Spleen (tissue), 11 donors: ENCODE results near the gene TIPARP. TPM values are rescaled to one million over a fixed set of nuclear protein-coding genes. Genes with fewer than 3 reads are reported as not detected.
"Not testable (repeated sequence)": the region's sequence is repeated elsewhere in the genome, so short reads cannot be mapped to it uniquely, and the experiment has no call there.

Source experiments
- DNase-seq: peaks from one replicate; pipeline ENCODE4 v3.0.0-alpha.2; 2020
- H3K27ac ChIP-seq, 8 donors: fragments of 200-600 bp; sonication (generic) in 7 of 8; 1 replicate in 4 of 8; 2 replicates in 4 of 8; pipeline versions ENCODE4 v1.5.0 to v1.8.0; 2016 to 2021; ENCODE audit warnings: inconsistent platforms in 4 of 8, mild to moderate bottlenecking in 4 of 8, moderate library complexity in 1 of 8
- H3K27me3 ChIP-seq, 7 donors: fragments of 200-600 bp; sonication (generic) in 6 of 7; replicated peaks in 1 of 7; 1 replicate in 4 of 7; 2 replicates in 3 of 7; pipeline versions ENCODE4 v1.5.0 to v1.8.0; 2016 to 2021; ENCODE audit warnings: inconsistent platforms in 3 of 7, mild to moderate bottlenecking in 1 of 7
- H3K36me3 ChIP-seq, 6 donors: fragments of 200-600 bp; sonication (generic) in 5 of 6; 1 replicate in 4 of 6; 2 replicates in 2 of 6; pipeline versions ENCODE4 v1.5.0 to v1.8.0; 2016 to 2021; ENCODE audit warnings: inconsistent platforms in 2 of 6
- H3K4me1 ChIP-seq, 6 donors: fragments of 200-600 bp; sonication (generic) in 5 of 6; 1 replicate in 3 of 6; 2 replicates in 3 of 6; pipeline versions ENCODE4 v1.5.0 to v1.8.0; 2016 to 2021; ENCODE audit warnings: inconsistent platforms in 3 of 6
- H3K4me3 ChIP-seq, 8 donors: fragments of 200-600 bp; sonication (generic) in 7 of 8; 1 replicate in 4 of 8; 2 replicates in 4 of 8; pipeline versions ENCODE4 v1.5.0 to v1.8.0; 2016 to 2021; ENCODE audit warnings: inconsistent platforms in 4 of 8, mild to moderate bottlenecking in 4 of 8, moderate library complexity in 2 of 8
- H3K9me3 ChIP-seq, 8 donors: fragments of 200-600 bp; sonication (generic) in 7 of 8; 1 replicate in 4 of 8; 2 replicates in 4 of 8; pipeline versions ENCODE4 v1.5.0 to v1.8.0; 2016 to 2021; ENCODE audit warnings: inconsistent platforms in 4 of 8
- CTCF ChIP-seq, 11 experiments: fragments of 200-600 bp in 7 of 11; fragments of 450-650 bp in 4 of 11; sonication (generic) in 4 of 11; IDR thresholded peaks in 8 of 11; conservative IDR thresholded peaks in 3 of 11; 1 replicate in 7 of 11; 2 replicates in 4 of 11; pipeline versions ENCODE4 v1.4.0 to v1.8.0; 2016 to 2021; ENCODE audit warnings: antibody characterized with exemption in 11 of 11, inconsistent platforms in 4 of 11, mild to moderate bottlenecking in 1 of 11
- POLR2A ChIP-seq, 3 donors: fragments of 450-650 bp; IDR thresholded peaks; one replicate each; pipeline ENCODE4 v1.5.1; 2017; ENCODE audit warnings: antibody characterized with exemption in 3 of 3, mild to moderate bottlenecking in 1 of 3
- POLR2AphosphoS5 ChIP-seq, 3 donors: sonication (generic); formaldehyde crosslinking; IDR thresholded peaks; one replicate each; pipeline ENCODE4 v1.5.1; 2017; ENCODE audit warnings: antibody characterized with exemption in 3 of 3
- WGBS, 5 donors: extraction: QIAGEN DNeasy Blood & Tissue Kit in 3 of 5; methylation state at CpG; one replicate each; pipeline versions ENCODE4 v1.1.5 to v1.1.7; 2013 to 2018; 5-methylcytosine and 5-hydroxymethylcytosine counted together
- intact Hi-C: fragments of 100-400 bp; cut with DNase I; formaldehyde crosslinking; loops from one replicate; pipeline ENCODE4 v1.15.0; 2023; ENCODE audit warnings: low total_unique reads
- polyA plus RNA-seq, 3 donors: library from polyadenylated mRNA; stranded (reverse); fragments of 200-250 nt; gene quantifications; one replicate each; pipeline ENCODE4 v1.2.1, GENCODE V29; 2013
- total RNA-seq, 7 donors: library from RNA; depleted of rRNA in 3 of 7; stranded (reverse); fragments of >200 nt in 3 of 7; fragmentation: NEBNext Ultra II Directional in 4 of 7; extraction: Animal tissue kit (Norgen Biotek cat#: 25700) in 4 of 7; gene quantifications; one replicate each; pipeline versions ENCODE4 v1.1.0 to v1.2.1, GENCODE V29; 2016 to 2021
- donor health status: healthy with polysubstance abuse.
- donor health status: DM: no; HTN: no; CAD: no; lungs with moderate emphysema.
- donor health status: DM: no; HTN: no; CAD: no.
- donor health status: Bipolar disorder and iron deficiency.
- donor health status: healthy.
- donor health status: DM: no; HTN: no; CAD: no.
- donor health status: DM: yes; HTN: yes; CAD: no.

The TIPARP gene
- total and polyA plus RNA-seq, 10 donors: 4.5 to 39.8 (median 25.1) TPM

GRCh38 chr3:156729460-156730179 lies 55.2 kb downstream of the TIPARP start:
- no peaks in the 10 kb centered on the region for H3K27me3 ChIP-seq
- DNase-seq: no peak
- TF ChIP-seq POLR2A (IDR thresholded peaks at IDR 0.05) (no peak), POLR2AphosphoS5 (IDR thresholded peaks at IDR 0.05) (no peak), CTCF (IDR thresholded peaks at IDR 0.05 in 8 of 11, conservative IDR thresholded peaks at IDR 0.05 in 3 of 11) (no peak)
- WGBS, 5 donors: 62 to 90% (median 75%) methylated on average over 2 of the region's 2 CpGs
- H3K4me3 ChIP-seq: no peak overlapping the region
- no peaks in the 10 kb centered on the region for H3K36me3 ChIP-seq
- H3K4me1 ChIP-seq: no peaks in the 10 kb centered on the region
- intact Hi-C loops: no loop called here
- H3K27ac ChIP-seq: no peak overlapping the region
- H3K9me3 ChIP-seq: no peaks in the 10 kb centered on the region

GRCh38 chr3:156731813-156732212 lies 57.4 kb downstream of the TIPARP start:
- Histone ChIP-seq H3K27ac (no peak overlapping the region), H3K4me3 (no peak overlapping the region), H3K4me1 (no peaks in the 10 kb centered on the region), H3K9me3 (peaks cover 0 to under 1% (median 0%) of the 10 kb centered on the region in 8 donors), H3K36me3 (no peaks in the 10 kb centered on the region), H3K27me3 (no peaks in the 10 kb centered on the region)
- intact Hi-C loops: no loop called here
- TF ChIP-seq POLR2AphosphoS5 (IDR thresholded peaks at IDR 0.05) (no peak), POLR2A (IDR thresholded peaks at IDR 0.05) (no peak), CTCF (IDR thresholded peaks at IDR 0.05 in 8 of 11, conservative IDR thresholded peaks at IDR 0.05 in 3 of 11) (no peak)
- DNase-seq: no peak

- WGBS, 5 donors: 64 to 76% (median 69%) methylated on average over 6 of the region's 6 CpGs
- Histone ChIP-seq H3K27me3 (no peaks in the 10 kb centered on the region), H3K4me3 (no peak overlapping the region), H3K4me1 (no peaks in the 10 kb centered on the region), H3K9me3 (peaks cover 0 to 5% (median 0%) of the 10 kb centered on the region in 8 donors), H3K27ac (no peak overlapping the region), H3K36me3 (no peaks in the 10 kb centered on the region)
- TF ChIP-seq POLR2AphosphoS5 (IDR thresholded peaks at IDR 0.05) (no peak), POLR2A (IDR thresholded peaks at IDR 0.05) (no peak), CTCF (IDR thresholded peaks at IDR 0.05 in 8 of 11, conservative IDR thresholded peaks at IDR 0.05 in 3 of 11) (no peak)
- intact Hi-C loops: no loop called here
- no peak for DNase-seq
These were observed 57.9 kb downstream of the TIPARP start for GRCh38 chr3:156732261-156732660.

DNA sequence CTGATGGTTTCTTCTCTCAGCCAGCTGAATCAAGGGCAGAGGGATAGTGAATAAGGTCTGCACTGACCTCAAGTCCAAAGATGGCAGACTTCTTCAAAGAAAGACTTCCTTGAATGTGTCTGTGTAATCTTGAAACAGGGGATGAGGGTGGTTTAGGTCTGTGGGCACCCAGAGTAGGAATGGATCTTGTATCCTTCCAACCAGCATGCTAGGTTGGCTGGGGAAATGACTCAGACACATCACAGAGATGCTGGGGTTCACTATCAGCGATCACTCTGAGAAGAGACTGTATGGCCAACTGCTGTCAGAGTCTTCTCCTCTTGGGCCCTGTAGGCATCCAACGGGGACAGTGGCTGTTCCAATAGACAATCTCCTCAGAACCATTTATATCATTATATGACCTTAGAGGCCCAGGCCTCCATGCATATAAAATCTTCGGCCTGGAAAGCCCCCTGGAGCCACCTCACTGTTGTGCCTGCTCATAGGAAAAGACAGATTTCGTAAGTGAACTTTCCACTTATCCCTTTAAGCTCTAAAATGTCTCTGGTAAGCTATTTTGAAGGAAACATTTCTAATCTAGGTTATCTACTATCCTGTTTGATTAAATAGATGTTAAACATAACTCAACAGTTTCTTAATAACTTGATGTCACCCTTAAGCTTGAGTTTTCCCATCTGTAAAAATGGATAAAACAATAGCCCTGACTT lies 58.5 kb downstream of the TIPARP start:
- no peaks in the 10 kb centered on the region for H3K4me1 ChIP-seq
- H3K27me3 ChIP-seq: no peaks in the 10 kb centered on the region
- intact Hi-C loops: no loop called here
- TF ChIP-seq POLR2A (IDR thresholded peaks at IDR 0.05) (no peak), CTCF (IDR thresholded peaks at IDR 0.05 in 8 of 11, conservative IDR thresholded peaks at IDR 0.05 in 3 of 11) (no peak), POLR2AphosphoS5 (IDR thresholded peaks at IDR 0.05) (no peak)
- no peak overlapping the region for H3K27ac ChIP-seq
- no peak overlapping the region for H3K4me3 ChIP-seq
- H3K36me3 ChIP-seq: no peaks in the 10 kb centered on the region
- WGBS, 5 donors: 84 to 96% (median 87%) methylated on average over 4 of the region's 4 CpGs
- no peak for DNase-seq
- peaks cover 0 to 5% (median 0%) of the 10 kb centered on the region in 8 donors for H3K9me3 ChIP-seq

DNA sequence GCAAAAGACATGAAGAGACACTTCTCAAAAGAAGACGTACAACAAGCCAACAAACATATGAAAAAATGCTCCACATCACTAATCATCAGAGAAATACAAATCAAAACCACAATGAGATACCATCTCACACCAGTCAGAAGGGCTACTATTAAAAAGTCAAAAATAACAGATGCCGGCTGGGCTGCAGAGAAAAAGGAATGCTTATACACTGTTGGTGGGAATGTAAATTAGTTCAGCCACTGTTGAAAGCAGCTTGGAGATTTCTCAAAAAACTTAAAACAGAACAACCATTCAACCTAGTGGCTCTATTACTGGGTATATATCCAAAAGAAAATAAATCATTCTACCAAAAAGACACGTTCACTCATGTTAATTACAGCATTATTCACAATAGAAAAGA lies 60.3 kb downstream of the TIPARP start:
- H3K36me3 ChIP-seq, H3K27ac ChIP-seq, DNase-seq, H3K4me3 ChIP-seq, H3K27me3 ChIP-seq, H3K9me3 ChIP-seq, H3K4me1 ChIP-seq, intact Hi-C loops: not testable (repeated sequence)
- WGBS, 5 donors: 43 to 70% (median 55%) methylated on average over 3 of the region's 3 CpGs
